ENCODE measurements around the gene PRB2. TPM values are rescaled to one million over a fixed set of nuclear protein-coding genes. Genes with fewer than 3 reads are reported as not detected.
"Not testable (repeated sequence)": the region's sequence is repeated elsewhere in the genome, so short reads cannot be mapped to it uniquely, and the experiment has no call there.

Gene PRB2
- total RNA-seq = not detected

DNA sequence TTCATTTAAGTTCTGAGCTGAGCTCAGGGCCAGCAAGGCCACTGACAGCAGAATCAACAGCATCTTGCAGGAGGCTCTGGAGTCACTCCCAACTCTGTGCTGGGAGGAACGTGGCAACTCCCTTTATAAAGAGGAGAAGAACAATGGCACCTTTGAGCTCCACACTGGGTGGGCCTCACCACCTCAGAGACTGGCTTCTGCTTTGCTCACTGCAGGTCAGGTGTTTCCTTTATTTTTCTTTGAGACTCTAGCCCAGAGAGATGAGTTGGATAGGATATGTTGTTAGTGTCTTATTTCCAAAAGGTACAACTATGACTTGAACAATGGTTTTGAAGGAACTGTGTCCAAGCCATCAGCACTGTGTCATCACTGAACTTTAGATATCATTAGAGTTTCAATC, at the start of gene PRB2:
TSS of gene PRB2 (minus strand) at position 101 of the 400 bp plus-strand sequence. CDS start at position 63, 38 bp downstream.
- H3K9me3 Mint-ChIP-seq; ATAC-seq (replicated peaks in 1 of 2); H3K27ac Mint-ChIP-seq; H3K36me3 Mint-ChIP-seq (ENCODE audit: insufficient read depth in 2 of 2); H3K27me3 Mint-ChIP-seq (ENCODE audit: low read depth); H3K4me3 Mint-ChIP-seq; H3K4me1 Mint-ChIP-seq (ENCODE audit: low read depth); DNase-seq: not testable (repeated sequence)

GRCh38 chr12:11437966-11438365, 42.6 kb upstream of the PRB2 start:
- no peak for ATAC-seq (replicated peaks in 1 of 2)
- H3K9me3 Mint-ChIP-seq = peaks cover 0 to 2% of the 10 kb centered on the region in 2 donors
- H3K4me1 Mint-ChIP-seq (ENCODE audit: low read depth) = no peaks in the 10 kb centered on the region
- H3K4me3 Mint-ChIP-seq = no peak overlapping the region
- peaks cover 6% of the 10 kb centered on the region for H3K27me3 Mint-ChIP-seq (ENCODE audit: low read depth)
- no peak for DNase-seq
- no peaks in the 10 kb centered on the region for H3K36me3 Mint-ChIP-seq (ENCODE audit: insufficient read depth in 2 of 2)
- H3K27ac Mint-ChIP-seq = no peak overlapping the region

- Mint-ChIP-seq H3K9me3 (no peaks in the 10 kb centered on the region), H3K27me3 (ENCODE audit: low read depth) (peaks cover 17% of the 10 kb centered on the region), H3K36me3 (ENCODE audit: insufficient read depth in 2 of 2) (no peaks in the 10 kb centered on the region)
Observed at GRCh38 chr12:11433664-11434063, 38.3 kb upstream of the PRB2 start.

DNA sequence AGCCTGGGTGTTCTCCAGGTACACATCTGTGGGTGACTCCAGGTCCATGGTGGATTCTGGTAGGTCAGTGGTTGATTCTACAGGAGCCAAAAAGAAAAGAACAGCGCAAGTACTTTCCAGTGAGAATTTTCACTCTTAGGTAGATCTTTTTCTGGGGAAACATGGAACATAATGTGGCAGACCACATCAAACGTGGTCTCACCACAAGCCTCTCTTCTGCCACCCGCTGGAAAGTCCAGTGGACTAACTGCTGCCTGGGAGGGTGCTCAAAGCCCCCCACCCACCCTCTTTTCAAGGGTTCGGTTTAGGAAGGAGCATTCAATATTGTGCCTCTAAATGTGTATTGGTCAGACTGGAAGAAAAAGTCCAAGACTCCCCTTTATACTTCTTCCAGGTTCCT, 36.1 kb upstream of the PRB2 start:
- Mint-ChIP-seq H3K36me3 (ENCODE audit: insufficient read depth in 2 of 2) (no peaks in the 10 kb centered on the region), H3K27ac (no peak overlapping the region), H3K27me3 (ENCODE audit: low read depth) (peaks cover 17% of the 10 kb centered on the region), H3K4me1 (ENCODE audit: low read depth) (peaks cover 15% of the 10 kb centered on the region), H3K4me3 (no peak overlapping the region), H3K9me3 (no peaks in the 10 kb centered on the region)
- ATAC-seq (replicated peaks in 1 of 2) = no peak
- no peak for DNase-seq

More at GRCh38 chr12:11433664-11434063, 38.3 kb upstream of the PRB2 start:
- DNase-seq (no peak), ATAC-seq (replicated peaks in 1 of 2) (no peak)
- Mint-ChIP-seq H3K4me1 (ENCODE audit: low read depth) (peaks cover 15% of the 10 kb centered on the region), H3K27ac (no peak overlapping the region), H3K4me3 (no peak overlapping the region)

- H3K4me1 Mint-ChIP-seq (ENCODE audit: low read depth) = peaks cover 13% of the 10 kb centered on the region
- ATAC-seq (replicated peaks in 1 of 2) (no peak), DNase-seq (no peak)
- H3K36me3 Mint-ChIP-seq (ENCODE audit: insufficient read depth in 2 of 2) = no peaks in the 10 kb centered on the region
- H3K9me3 Mint-ChIP-seq = peaks cover 3% of the 10 kb centered on the region in 2 donors
- H3K4me3 Mint-ChIP-seq = no peak overlapping the region
- peaks cover 11% of the 10 kb centered on the region for H3K27me3 Mint-ChIP-seq (ENCODE audit: low read depth)
- H3K27ac Mint-ChIP-seq = no peak overlapping the region
Observed at GRCh38 chr12:11427341-11427740, 32.0 kb upstream of the PRB2 start.

GRCh38 chr12:11412731-11413130, 17.4 kb upstream of the PRB2 start:
- DNase-seq (no peak), ATAC-seq (replicated peaks in 1 of 2) (no peak)
- no peak overlapping the region for H3K27ac Mint-ChIP-seq
- peaks cover 1 to 4% of the 10 kb centered on the region in 2 donors for H3K9me3 Mint-ChIP-seq
- no peaks in the 10 kb centered on the region for H3K4me1 Mint-ChIP-seq (ENCODE audit: low read depth)
- no peak overlapping the region for H3K4me3 Mint-ChIP-seq
- H3K36me3 Mint-ChIP-seq (ENCODE audit: insufficient read depth in 2 of 2) = peaks cover 0 to 2% of the 10 kb centered on the region in 2 donors
- H3K27me3 Mint-ChIP-seq (ENCODE audit: low read depth) = no peaks in the 10 kb centered on the region

- H3K27me3 Mint-ChIP-seq (ENCODE audit: low read depth) = no peaks in the 10 kb centered on the region
- H3K27ac Mint-ChIP-seq = no peak overlapping the region
- H3K4me3 Mint-ChIP-seq = no peak overlapping the region
- peaks cover 0 to 2% of the 10 kb centered on the region in 2 donors for H3K36me3 Mint-ChIP-seq (ENCODE audit: insufficient read depth in 2 of 2)
- no peak for DNase-seq
- no peak for ATAC-seq (replicated peaks in 1 of 2)
- H3K9me3 Mint-ChIP-seq = peaks cover 0 to 2% of the 10 kb centered on the region in 2 donors
- no peaks in the 10 kb centered on the region for H3K4me1 Mint-ChIP-seq (ENCODE audit: low read depth)
Observed at GRCh38 chr12:11408096-11408495, 12.7 kb upstream of the PRB2 start.

DNA sequence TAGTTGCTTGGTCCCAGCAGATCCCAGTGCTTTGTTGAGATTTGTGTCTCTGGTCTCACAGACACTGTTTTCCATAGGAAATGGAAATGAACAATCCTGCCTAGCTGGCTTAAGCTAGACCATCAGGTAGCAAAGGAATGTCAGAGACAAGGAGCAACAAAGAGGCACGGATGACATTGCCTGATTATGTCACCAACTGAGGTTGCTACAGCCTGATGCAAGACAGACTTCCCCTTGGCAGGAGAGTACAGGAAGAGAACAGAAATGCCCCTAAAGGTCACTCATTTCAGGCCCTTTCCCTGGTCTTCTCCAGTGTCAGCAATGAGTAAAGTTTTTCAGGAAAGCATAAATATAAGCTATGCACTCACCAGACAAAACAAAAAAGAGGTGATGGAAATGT, 2.0 kb upstream of the PRB2 start:
- no peak overlapping the region for H3K27ac Mint-ChIP-seq
- H3K9me3 Mint-ChIP-seq = peaks cover 0 to 2% of the 10 kb centered on the region in 2 donors
- H3K27me3 Mint-ChIP-seq (ENCODE audit: low read depth) = peaks cover 7% of the 10 kb centered on the region
- no peak overlapping the region for H3K4me3 Mint-ChIP-seq
- H3K36me3 Mint-ChIP-seq (ENCODE audit: insufficient read depth in 2 of 2) = no peaks in the 10 kb centered on the region
- ATAC-seq (replicated peaks in 1 of 2) (no peak), DNase-seq (no peak)
- H3K4me1 Mint-ChIP-seq (ENCODE audit: low read depth) = no peaks in the 10 kb centered on the region

DNA sequence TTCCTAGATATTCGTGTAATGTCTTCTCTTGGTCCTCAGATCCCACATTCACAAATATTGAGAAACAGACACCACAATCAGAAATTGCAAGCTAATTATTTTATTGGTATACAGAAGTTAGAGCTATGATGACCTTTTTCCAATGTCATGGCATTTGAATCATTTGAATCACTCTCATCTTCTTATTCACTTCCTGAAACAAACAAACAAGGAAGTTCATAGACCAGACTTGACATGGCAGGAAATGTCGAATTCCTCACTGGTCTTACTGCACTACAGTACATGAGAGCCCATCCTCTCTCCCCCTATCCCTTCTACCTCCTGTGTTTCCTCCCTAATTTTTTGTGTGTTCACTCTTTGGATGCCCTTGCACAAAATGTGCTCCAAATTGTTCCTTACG, 3.9 kb downstream of the PRB2 start:
- not testable (repeated sequence) for DNase-seq; H3K27me3 Mint-ChIP-seq (ENCODE audit: low read depth); H3K27ac Mint-ChIP-seq; ATAC-seq (replicated peaks in 1 of 2); H3K9me3 Mint-ChIP-seq; H3K4me1 Mint-ChIP-seq (ENCODE audit: low read depth); H3K4me3 Mint-ChIP-seq; H3K36me3 Mint-ChIP-seq (ENCODE audit: insufficient read depth in 2 of 2)

GRCh38 chr12:11377420-11377819, 17.9 kb downstream of the PRB2 start:
- not testable (repeated sequence) for H3K27me3 Mint-ChIP-seq (ENCODE audit: low read depth); H3K4me1 Mint-ChIP-seq (ENCODE audit: low read depth); H3K27ac Mint-ChIP-seq; DNase-seq; ATAC-seq (replicated peaks in 1 of 2); H3K4me3 Mint-ChIP-seq
- Mint-ChIP-seq H3K36me3 (ENCODE audit: insufficient read depth in 2 of 2) (peaks cover 9 to 14% of the 10 kb centered on the region in 2 donors), H3K9me3 (peaks cover 17 to 23% of the 10 kb centered on the region in 2 donors)

DNA sequence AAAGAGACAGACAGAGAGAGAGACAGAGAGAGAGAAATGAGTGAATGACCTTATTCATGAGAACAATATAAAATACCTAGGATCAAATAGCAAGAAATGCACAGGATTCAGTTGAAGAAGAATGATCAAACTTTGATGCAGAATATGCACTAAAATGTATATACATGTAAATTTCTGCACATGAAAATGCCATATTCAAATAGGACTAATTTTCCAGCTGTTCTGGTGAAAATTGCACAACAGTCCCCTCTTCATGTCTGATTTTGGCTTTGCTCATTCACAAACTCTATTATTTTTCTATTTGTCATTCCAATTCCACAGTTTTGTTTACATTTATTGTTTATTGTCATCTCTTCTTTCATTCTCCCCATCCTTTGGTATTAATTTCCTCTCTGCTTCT, 34.2 kb downstream of the PRB2 start:
- Mint-ChIP-seq H3K4me3 (no peak overlapping the region), H3K36me3 (ENCODE audit: insufficient read depth in 2 of 2) (peaks cover 1 to 2% of the 10 kb centered on the region in 2 donors), H3K9me3 (no peaks in the 10 kb centered on the region), H3K27ac (no peak overlapping the region), H3K4me1 (ENCODE audit: low read depth) (no peaks in the 10 kb centered on the region), H3K27me3 (ENCODE audit: low read depth) (no peaks in the 10 kb centered on the region)
- ATAC-seq (replicated peaks in 1 of 2) = no peak
- no peak for DNase-seq

GRCh38 chr12:11360205-11360883, 35.0 kb downstream of the PRB2 start:
- not testable (repeated sequence) for H3K9me3 Mint-ChIP-seq; H3K4me1 Mint-ChIP-seq (ENCODE audit: low read depth); H3K27ac Mint-ChIP-seq; ATAC-seq (replicated peaks in 1 of 2); H3K4me3 Mint-ChIP-seq; H3K36me3 Mint-ChIP-seq (ENCODE audit: insufficient read depth in 2 of 2); DNase-seq; H3K27me3 Mint-ChIP-seq (ENCODE audit: low read depth)

DNA sequence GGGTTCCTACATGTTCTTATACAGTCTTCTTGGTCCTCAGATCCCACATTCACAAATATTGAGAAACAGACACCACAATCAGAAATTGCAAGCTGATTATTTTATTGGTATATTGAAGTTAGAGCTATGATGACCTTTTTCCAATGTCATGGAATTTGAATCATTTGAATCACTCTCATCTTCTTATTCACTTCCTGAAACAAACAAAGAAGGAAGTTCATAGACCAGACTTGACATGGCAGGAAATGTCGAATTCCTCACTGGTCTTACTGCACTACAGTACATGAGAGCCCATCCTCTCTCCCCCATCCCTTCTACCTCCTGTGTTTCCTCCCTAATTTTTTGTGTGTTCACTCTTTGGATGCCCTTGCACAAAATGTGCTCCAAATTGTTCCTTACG, 43.6 kb downstream of the PRB2 start:
- not testable (repeated sequence) for ATAC-seq (replicated peaks in 1 of 2); H3K4me1 Mint-ChIP-seq (ENCODE audit: low read depth); H3K4me3 Mint-ChIP-seq; DNase-seq; H3K27me3 Mint-ChIP-seq (ENCODE audit: low read depth); H3K36me3 Mint-ChIP-seq (ENCODE audit: insufficient read depth in 2 of 2); H3K9me3 Mint-ChIP-seq; H3K27ac Mint-ChIP-seq

DNA sequence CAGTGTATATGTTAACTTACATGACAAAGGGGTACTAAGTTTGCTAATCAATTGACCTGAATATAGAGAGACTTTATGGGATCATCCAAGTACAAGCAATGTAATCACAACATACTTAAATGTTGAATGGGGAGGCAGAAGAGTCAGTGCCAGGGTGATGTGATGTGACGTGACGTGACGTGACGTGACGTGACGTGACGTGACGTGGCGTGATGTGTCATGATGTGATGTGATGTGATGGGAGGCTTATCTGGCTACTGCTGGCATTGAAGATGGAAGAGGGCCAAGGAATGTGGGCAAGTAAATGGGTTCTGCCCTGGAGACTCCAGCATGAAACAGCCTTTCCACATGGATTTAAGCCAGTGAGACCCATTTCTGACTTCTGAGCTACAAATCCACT, 46.9 kb downstream of the PRB2 start:
- H3K27me3 Mint-ChIP-seq (ENCODE audit: low read depth) = no peaks in the 10 kb centered on the region
- peaks cover 2% of the 10 kb centered on the region in 2 donors for H3K9me3 Mint-ChIP-seq
- no peaks in the 10 kb centered on the region for H3K4me1 Mint-ChIP-seq (ENCODE audit: low read depth)

More for the DNA sequence above, 46.9 kb downstream of the PRB2 start:
- ATAC-seq (replicated peaks in 1 of 2) (no peak), DNase-seq (no peak)
- Mint-ChIP-seq H3K36me3 (ENCODE audit: insufficient read depth in 2 of 2) (no peaks in the 10 kb centered on the region), H3K27ac (no peak overlapping the region), H3K4me3 (no peak overlapping the region)

Data from activated T-cell treated with anti-CD3 and anti-CD28 coated beads, Interleukin-2, amount 50 U/mL, for 72 hours (primary cell).